IgD-negative memory B cell (primary cell): ENCODE measurements around the gene EMILIN1. TPM values are rescaled to one million over a fixed set of nuclear protein-coding genes. Genes with fewer than 3 reads are reported as not detected.
A peak's percentile ranks its signal among the peaks of the same experiment; 100 is the strongest.

ENCODE experiments used
- H3K27ac Mint-ChIP-seq, 3 donors: one replicate each; pipeline ENCODE4 v1.8.0; 2020 to 2022; ENCODE audit warnings: mild to moderate bottlenecking in 3 of 3, mixed read lengths in 3 of 3, moderate library complexity in 1 of 3
- H3K27me3 Mint-ChIP-seq: one replicate; pipeline ENCODE4 v1.8.0; 2021; ENCODE audit warnings: mixed read lengths
- H3K36me3 Mint-ChIP-seq: one replicate; pipeline ENCODE4 v1.8.0; 2020; ENCODE audit warnings: mild to moderate bottlenecking, mixed read lengths
- H3K4me1 Mint-ChIP-seq, 3 donors: one replicate each; pipeline ENCODE4 v1.8.0; 2020 to 2022; ENCODE audit warnings: mixed read lengths in 3 of 3, mild to moderate bottlenecking in 1 of 3
- H3K4me3 Mint-ChIP-seq, 4 donors: one replicate each; pipeline ENCODE4 v1.8.0; 2020 to 2022; ENCODE audit warnings: mild to moderate bottlenecking in 4 of 4, mixed read lengths in 4 of 4, moderate library complexity in 3 of 4
- H3K9me3 Mint-ChIP-seq, 3 donors: one replicate each; pipeline ENCODE4 v1.8.0; 2020 to 2021; ENCODE audit warnings: mixed read lengths in 3 of 3, mild to moderate bottlenecking in 1 of 3
- polyA plus RNA-seq: library from polyadenylated mRNA; unstranded; fragments of 300-500 nt; fragmentation: Illumina TruSeq; gene quantifications from one replicate; pipeline ENCODE4 v1.2.3, GENCODE V29; 2021

The EMILIN1 gene
- polyA plus RNA-seq, 1 donor from 2014 or later, result 0.61 TPM

GRCh38 chr2:27080603-27080936 lies 2.2 kb downstream of the EMILIN1 start:
- Mint-ChIP-seq H3K27me3 (no peaks in the 10 kb centered on the region), H3K36me3 (no peaks in the 10 kb centered on the region), H3K27ac (peak overlapping the region in 2 of 3 donors; percentile 16 to 65), H3K4me3 (no peak overlapping the region), H3K4me1 (peaks cover 14 to 24% (median 19%) of the 10 kb centered on the region in 3 donors), H3K9me3 (no peaks in the 10 kb centered on the region)

DNA sequence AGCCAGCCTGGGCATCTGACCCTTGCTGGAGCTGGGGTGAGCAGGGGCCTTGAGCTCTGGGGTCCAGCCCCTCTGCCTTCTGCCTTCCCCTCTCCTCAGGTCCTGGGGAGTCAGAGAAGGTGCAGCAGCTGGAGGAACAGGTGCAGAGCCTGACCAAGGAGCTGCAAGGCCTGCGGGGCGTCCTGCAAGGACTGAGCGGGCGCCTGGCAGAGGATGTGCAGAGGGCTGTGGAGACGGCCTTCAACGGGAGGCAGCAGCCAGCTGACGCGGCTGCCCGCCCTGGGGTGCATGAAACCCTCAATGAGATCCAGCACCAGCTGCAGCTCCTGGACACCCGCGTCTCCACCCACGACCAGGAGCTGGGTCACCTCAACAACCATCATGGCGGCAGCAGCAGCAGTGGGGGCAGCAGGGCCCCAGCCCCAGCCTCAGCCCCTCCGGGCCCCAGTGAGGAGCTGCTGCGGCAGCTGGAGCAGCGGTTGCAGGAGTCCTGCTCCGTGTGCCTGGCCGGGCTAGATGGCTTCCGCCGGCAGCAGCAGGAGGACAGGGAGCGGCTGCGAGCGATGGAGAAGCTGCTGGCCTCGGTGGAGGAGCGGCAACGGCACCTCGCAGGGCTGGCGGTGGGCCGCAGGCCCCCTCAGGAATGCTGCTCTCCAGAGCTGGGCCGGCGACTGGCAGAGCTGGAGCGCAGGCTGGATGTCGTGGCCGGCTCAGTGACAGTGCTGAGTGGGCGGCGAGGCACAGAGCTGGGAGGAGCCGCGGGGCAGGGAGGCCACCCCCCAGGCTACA lies 3.8 kb downstream of the EMILIN1 start:
- peak overlapping the region in 2 of 3 donors; percentile 65 to 81 for H3K27ac Mint-ChIP-seq
- no peaks in the 10 kb centered on the region for H3K27me3 Mint-ChIP-seq
- peak overlapping the region in 2 of 4 donors; percentile 67 to 73 for H3K4me3 Mint-ChIP-seq
- H3K4me1 Mint-ChIP-seq, result peaks cover 6 to 16% (median 16%) of the 10 kb centered on the region in 3 donors
- H3K9me3 Mint-ChIP-seq, result no peaks in the 10 kb centered on the region
- no peaks in the 10 kb centered on the region for H3K36me3 Mint-ChIP-seq

DNA sequence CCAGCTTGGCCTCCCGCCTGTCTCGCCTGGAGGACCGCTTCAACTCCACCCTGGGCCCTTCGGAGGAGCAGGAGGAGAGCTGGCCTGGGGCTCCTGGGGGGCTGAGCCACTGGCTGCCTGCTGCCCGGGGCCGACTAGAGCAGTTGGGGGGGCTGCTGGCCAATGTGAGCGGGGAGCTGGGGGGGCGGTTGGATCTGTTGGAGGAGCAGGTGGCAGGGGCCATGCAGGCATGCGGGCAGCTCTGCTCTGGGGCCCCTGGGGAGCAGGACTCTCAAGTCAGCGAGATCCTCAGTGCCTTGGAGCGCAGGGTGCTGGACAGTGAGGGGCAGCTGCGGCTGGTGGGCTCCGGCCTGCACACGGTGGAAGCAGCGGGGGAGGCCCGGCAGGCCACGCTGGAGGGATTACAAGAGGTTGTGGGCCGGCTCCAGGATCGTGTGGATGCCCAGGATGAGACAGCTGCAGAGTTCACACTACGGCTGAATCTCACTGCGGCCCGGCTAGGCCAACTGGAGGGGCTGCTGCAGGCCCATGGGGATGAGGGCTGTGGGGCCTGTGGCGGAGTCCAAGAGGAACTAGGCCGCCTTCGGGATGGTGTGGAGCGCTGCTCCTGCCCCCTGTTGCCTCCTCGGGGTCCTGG lies 4.5 kb downstream of the EMILIN1 start:
- Mint-ChIP-seq H3K36me3 (no peaks in the 10 kb centered on the region), H3K27me3 (no peaks in the 10 kb centered on the region), H3K4me3 (no peak overlapping the region), H3K4me1 (peaks cover 10 to 18% (median 17%) of the 10 kb centered on the region in 3 donors), H3K9me3 (no peaks in the 10 kb centered on the region), H3K27ac (peak overlapping the region in 1 of 3 donors; percentile 39)

GRCh38 chr2:27083410-27084296 lies 5.2 kb downstream of the EMILIN1 start:
- Mint-ChIP-seq H3K9me3 (no peaks in the 10 kb centered on the region), H3K4me1 (peaks cover 10 to 18% (median 17%) of the 10 kb centered on the region in 3 donors), H3K4me3 (peak overlapping the region in 2 of 4 donors; percentile 70 to 89), H3K27ac (peak overlapping the region in 1 of 3 donors; percentile 39), H3K27me3 (no peaks in the 10 kb centered on the region), H3K36me3 (no peaks in the 10 kb centered on the region)

DNA sequence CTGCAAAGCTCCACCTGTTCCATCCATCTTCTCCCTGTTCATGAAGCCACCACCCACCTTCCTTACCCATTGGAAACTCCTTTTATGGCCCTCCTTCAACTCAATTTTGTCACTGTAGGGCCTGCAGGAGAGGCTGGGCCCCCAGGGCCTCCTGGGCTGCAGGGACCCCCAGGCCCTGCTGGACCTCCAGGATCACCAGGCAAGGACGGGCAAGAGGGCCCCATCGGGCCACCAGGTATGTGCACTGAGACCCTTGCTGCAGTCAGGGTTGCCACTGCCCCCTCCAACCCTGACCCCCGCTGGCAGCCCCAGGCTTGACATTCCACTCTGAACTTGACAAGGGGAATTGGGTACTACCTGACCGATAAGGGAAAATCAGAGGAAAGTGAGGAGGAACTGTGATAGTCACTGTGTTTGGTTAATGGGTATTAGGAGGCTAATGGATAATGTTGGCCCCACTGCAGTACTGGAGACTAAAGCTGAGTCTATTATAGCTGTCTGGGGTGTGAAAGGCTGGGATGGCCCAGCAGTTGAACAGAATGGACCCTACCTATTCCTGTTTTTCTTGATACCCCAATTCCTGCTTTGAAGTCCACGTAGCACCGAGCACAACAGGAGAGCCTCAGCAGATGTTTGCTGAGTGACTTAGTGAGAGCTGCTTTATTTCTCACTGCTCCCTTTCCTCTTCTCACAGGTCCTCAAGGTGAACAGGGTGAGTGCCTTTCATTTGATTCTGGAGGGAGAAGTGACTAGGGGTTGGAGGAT lies 6.1 kb downstream of the EMILIN1 start:
- Mint-ChIP-seq H3K27ac (peak overlapping the region in 1 of 3 donors; percentile 82), H3K4me1 (peaks cover 10 to 18% (median 17%) of the 10 kb centered on the region in 3 donors), H3K27me3 (no peaks in the 10 kb centered on the region), H3K36me3 (no peaks in the 10 kb centered on the region), H3K9me3 (no peaks in the 10 kb centered on the region), H3K4me3 (peak overlapping the region in 3 of 4 donors; percentile 58 to 89 (median 68))

- peak overlapping the region in 1 of 3 donors; percentile 82 for H3K27ac Mint-ChIP-seq
- H3K4me1 Mint-ChIP-seq, result peaks cover 10 to 18% (median 17%) of the 10 kb centered on the region in 3 donors
- no peaks in the 10 kb centered on the region for H3K27me3 Mint-ChIP-seq
- peak overlapping the region; percentile 83 to 94 (median 87) for H3K4me3 Mint-ChIP-seq
- no peaks in the 10 kb centered on the region for H3K36me3 Mint-ChIP-seq
- H3K9me3 Mint-ChIP-seq, result no peaks in the 10 kb centered on the region
Measured at GRCh38 chr2:27085062-27085672, 6.8 kb downstream of the EMILIN1 start.

GRCh38 chr2:27085673-27086089 lies 7.3 kb downstream of the EMILIN1 start:
- Mint-ChIP-seq H3K4me3 (peak overlapping the region; percentile 83 to 94 (median 87)), H3K4me1 (peaks cover 10 to 18% (median 17%) of the 10 kb centered on the region in 3 donors), H3K36me3 (no peaks in the 10 kb centered on the region), H3K27ac (peak overlapping the region in 1 of 3 donors; percentile 82), H3K9me3 (no peaks in the 10 kb centered on the region), H3K27me3 (no peaks in the 10 kb centered on the region)

DNA sequence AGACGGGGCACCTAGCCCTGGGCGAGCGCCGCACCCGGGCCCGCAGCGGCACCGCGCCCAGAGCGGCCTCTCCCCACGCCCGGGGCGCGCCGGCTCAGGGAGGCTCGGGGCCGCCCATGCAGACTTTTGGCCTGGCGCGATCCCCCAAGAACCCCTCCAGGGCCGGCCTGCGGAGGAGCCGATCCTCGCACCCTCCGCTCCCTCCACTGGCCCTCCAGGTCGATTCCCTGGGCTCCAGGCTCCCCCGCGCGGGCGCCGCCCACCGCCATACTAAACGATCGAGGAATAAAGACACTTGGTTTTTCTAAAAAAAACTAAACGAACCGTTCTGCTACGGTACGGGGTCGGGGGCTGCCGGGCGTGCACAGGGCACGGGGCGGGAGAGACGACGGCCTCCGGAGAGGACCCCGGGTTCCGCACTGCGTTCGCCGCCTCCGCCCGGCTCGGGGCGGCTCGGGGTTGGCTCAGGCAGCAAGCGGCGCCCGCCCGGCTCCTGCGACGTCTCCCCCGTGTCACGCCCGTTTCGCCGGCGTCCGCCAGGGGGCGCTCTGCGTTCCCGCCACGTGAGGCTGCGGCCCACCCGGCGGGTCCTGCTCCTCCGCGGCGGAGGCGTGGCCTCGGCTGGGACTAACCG lies 7.8 kb downstream of the EMILIN1 start:
- Mint-ChIP-seq H3K9me3 (no peaks in the 10 kb centered on the region), H3K27me3 (no peaks in the 10 kb centered on the region), H3K4me1 (peaks cover 7 to 13% (median 13%) of the 10 kb centered on the region in 3 donors), H3K27ac (peak overlapping the region in 2 of 3 donors; percentile 82 to 88), H3K4me3 (peak overlapping the region; percentile 85 to 94 (median 88)), H3K36me3 (no peaks in the 10 kb centered on the region)

- Mint-ChIP-seq H3K36me3 (no peaks in the 10 kb centered on the region), H3K4me3 (peak within 1 kb of the TSS; percentile 85 to 94 (median 88)), H3K27me3 (no peaks in the 10 kb centered on the region), H3K27ac (peak within 1 kb of the TSS in 2 of 3 donors; percentile 82 to 88), H3K4me1 (peaks cover 4 to 8% (median 8%) of the 10 kb centered on the region in 3 donors), H3K9me3 (no peaks in the 10 kb centered on the region)
Measured at GRCh38 chr2:27086724-27087593, 8.5 kb downstream of the EMILIN1 start, which contains the start of gene KHK. KHK (plus strand) TSS chr2:27086772; CDS start chr2:27087260, 488 bp downstream.

DNA sequence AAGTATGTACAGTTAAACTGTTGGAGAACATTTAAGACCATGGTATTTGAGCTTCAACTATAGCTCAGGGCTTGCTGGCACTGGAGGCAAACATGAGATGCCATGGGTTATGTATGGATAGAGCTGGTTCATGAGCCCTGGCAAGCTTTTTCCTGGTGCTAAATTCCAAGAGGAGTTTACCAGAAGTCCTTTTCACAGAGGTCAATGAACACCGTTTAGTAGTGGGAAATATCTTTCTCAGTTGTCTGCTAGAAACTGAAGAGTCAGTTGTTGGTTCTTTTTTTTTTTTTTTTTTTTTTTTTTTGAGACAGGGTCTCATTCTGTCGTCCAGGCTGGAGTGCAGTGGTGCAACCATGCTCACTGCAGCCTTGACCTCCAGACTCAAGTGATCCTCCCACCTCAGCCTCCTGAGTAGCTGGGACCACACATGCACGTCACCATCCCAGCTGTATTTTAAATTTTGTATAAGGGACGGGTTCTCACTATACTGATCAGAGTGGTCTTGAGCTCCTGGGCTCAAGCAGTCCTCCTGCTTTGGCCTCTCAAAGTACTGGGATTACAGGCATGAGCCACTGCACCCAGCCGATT lies 9.5 kb downstream of the EMILIN1 start:
- H3K27me3 Mint-ChIP-seq, result no peaks in the 10 kb centered on the region
- H3K36me3 Mint-ChIP-seq, result no peaks in the 10 kb centered on the region
- peak overlapping the region in 2 of 3 donors; percentile 46 to 54 for H3K27ac Mint-ChIP-seq
- peak overlapping the region; percentile 59 to 89 (median 72) for H3K4me3 Mint-ChIP-seq
- peaks cover 4 to 8% (median 8%) of the 10 kb centered on the region in 3 donors for H3K4me1 Mint-ChIP-seq
- H3K9me3 Mint-ChIP-seq, result no peaks in the 10 kb centered on the region

DNA sequence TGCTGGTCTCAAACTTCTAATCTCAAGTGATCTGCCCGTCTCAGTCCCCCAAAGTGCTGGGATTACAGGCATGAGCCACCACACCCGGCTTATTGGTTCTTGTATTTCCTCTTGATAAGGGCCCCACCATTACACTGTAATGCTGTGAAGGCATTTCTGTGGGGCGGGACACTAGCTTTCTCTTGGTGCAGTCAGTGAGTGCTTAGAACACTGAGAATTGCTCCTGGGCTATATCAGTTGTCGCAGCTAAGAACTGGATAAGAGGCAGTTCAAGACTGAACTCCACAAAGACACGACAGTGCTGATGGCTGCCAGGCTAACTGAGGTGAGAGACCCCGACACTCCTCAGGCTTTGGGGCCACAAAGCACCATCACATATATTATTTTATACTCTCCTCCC lies 10.2 kb downstream of the EMILIN1 start:
- Mint-ChIP-seq H3K27ac (peak overlapping the region in 1 of 3 donors; percentile 53), H3K27me3 (no peaks in the 10 kb centered on the region)

More for the DNA sequence above, 10.2 kb downstream of the EMILIN1 start:
- H3K4me3 Mint-ChIP-seq, result peak overlapping the region in 2 of 4 donors; percentile 71 to 82
- peaks cover 4 to 8% (median 8%) of the 10 kb centered on the region in 3 donors for H3K4me1 Mint-ChIP-seq
- H3K9me3 Mint-ChIP-seq, result no peaks in the 10 kb centered on the region
- no peaks in the 10 kb centered on the region for H3K36me3 Mint-ChIP-seq
